GM12878 (cell line): ENCODE measurements around the gene ROR2. TPM values are rescaled to one million over a fixed set of nuclear protein-coding genes. Genes with fewer than 3 reads are reported as not detected.

ENCODE experiments used
- ATAC-seq: fragments of 200-7000 bp; cut with Tn5 transposase; 3 replicates; pipeline ENCODE4 v1.9.1; 2020; ENCODE audit warnings: mild to moderate bottlenecking, moderate library complexity
- BruUV-seq: library from RNA; stranded (reverse); fragments of 400-500 nt; replicated peaks from 2 replicates; lab custom pipeline; 2021; lab: Mats Ljungman, UMichigan
- CTCF ChIA-PET: fragments of 300-600 bp; sonication (Branson Sonifier 250); formaldehyde crosslinking; extraction: SDS; loops from one replicate; lab custom pipeline; 2021; ENCODE audit warnings: inconsistent platforms; lab: Yijun Ruan, JAX
- POLR2A ChIA-PET: fragments of 350-600 bp; formaldehyde crosslinking; extraction: SDS; loops from one replicate; lab custom pipeline; 2021; ENCODE audit warnings: inconsistent platforms; lab: Charles Lee
- RAD21 ChIA-PET: fragments of 300-600 bp; sonication (Branson Sonifier 250); formaldehyde crosslinking; loops from one replicate; lab custom pipeline; 2023; ENCODE audit warnings: antibody characterized with exemption; ENCODE audit not compliant: unreplicated experiment; lab: Charles Lee
- SMC1A ChIA-PET: fragments of 300-600 bp; sonication (Branson Sonifier 250); formaldehyde crosslinking; loops from one replicate; lab custom pipeline; 2023; ENCODE audit not compliant: unreplicated experiment, uncharacterized antibody; lab: Charles Lee
- DNase-seq: peaks from one replicate; pipeline ENCODE4 v3.0.0-alpha.2; 2011; ENCODE audit warnings: low read depth, low spot score
- FAIRE-seq: peaks from 3 replicates; lab custom pipeline; 2011; peaks lifted over from hg19 to GRCh38; lab: Jason Lieb, UNC
- H2AFZ ChIP-seq: 2 replicates; pipeline ENCODE4 v1.6.0; 2011; ENCODE audit warnings: low read depth, low read length, control low read depth; ENCODE audit not compliant: control insufficient read depth
- H3K27ac ChIP-seq: 2 replicates; pipeline ENCODE4 v1.5.1; 2011; ENCODE audit warnings: control low read depth; ENCODE audit not compliant: control insufficient read depth, insufficient read depth
- H3K27me3 ChIP-seq, 2 experiments: replicated peaks in 1 of 2; 2 replicates each; pipeline versions ENCODE4 v1.6.0 to v1.6.1; 2011; ENCODE audit warnings: low read length in 1 of 2; ENCODE audit not compliant: control insufficient read depth in 2 of 2, insufficient read depth in 2 of 2
- H3K36me3 ChIP-seq, 2 experiments: 2 replicates each; pipeline ENCODE4 v1.5.1; 2011; ENCODE audit warnings: low read length in 1 of 2; ENCODE audit not compliant: control insufficient read depth in 2 of 2, insufficient read depth in 2 of 2
- H3K4me1 ChIP-seq: 2 replicates; pipeline ENCODE4 v1.6.1; 2011; ENCODE audit warnings: mild to moderate bottlenecking, low read length, moderate library complexity, mixed read lengths; ENCODE audit not compliant: control insufficient read depth, insufficient read depth
- H3K4me2 ChIP-seq: 2 replicates; pipeline ENCODE4 v1.6.0; 2011; ENCODE audit warnings: control low read depth; ENCODE audit not compliant: control insufficient read depth, insufficient read depth
- H3K4me3 ChIP-seq: fragments of 200-600 bp; sonication (generic); 2 replicates; pipeline ENCODE4 v1.5.1; 2016
- H3K79me2 ChIP-seq: 2 replicates; pipeline ENCODE4 v1.6.0; 2011; ENCODE audit warnings: low read length; ENCODE audit not compliant: control insufficient read depth, insufficient read depth
- H3K9ac ChIP-seq: 2 replicates; pipeline ENCODE4 v1.8.0; 2011; ENCODE audit warnings: low read length, control low read depth, mixed read lengths; ENCODE audit not compliant: control insufficient read depth, insufficient read depth
- H3K9me3 ChIP-seq: replicated peaks from 3 replicates; pipeline ENCODE4 v1.5.1; 2011; ENCODE audit warnings: mild to moderate bottlenecking, low read length; ENCODE audit not compliant: control insufficient read depth, insufficient read depth
- H4K20me1 ChIP-seq: 2 replicates; pipeline ENCODE4 v1.6.0; 2011; ENCODE audit not compliant: control insufficient read depth, insufficient read depth
- BHLHE40 ChIP-seq, 2 experiments: fragments of 450-650 bp in 1 of 2; IDR thresholded peaks; 2 replicates each; pipeline ENCODE4 v1.6.1; 2011 to 2017; ENCODE audit warnings: low read depth in 2 of 2, borderline replicate concordance in 1 of 2, improper control_type of control experiment in 1 of 2, low read length in 1 of 2, mild to moderate bottlenecking in 1 of 2
- SP1 ChIP-seq: IDR thresholded peaks from one replicate; pipeline ENCODE4 v1.6.1; 2011; ENCODE audit warnings: low read depth, low read length
- SPI1 ChIP-seq: IDR thresholded peaks from 2 replicates; pipeline ENCODE4 v1.6.1; 2011; ENCODE audit warnings: low read depth, mild to moderate bottlenecking, low read length, moderate library complexity, borderline replicate concordance; ENCODE audit not compliant: insufficient read depth
- WGBS: methylation state at CpG from one replicate; pipeline ENCODE4 v1.1.6; 2016; ENCODE audit warnings: low lambda C conversion rate; ENCODE audit not compliant: insufficient replicate concordance, insufficient coverage; ENCODE audit errors: missing lambda C conversion rate; 5-methylcytosine and 5-hydroxymethylcytosine counted together
- in situ Hi-C: fragments of 300-500 bp; cut with MboI; formaldehyde crosslinking; loops from 9 replicates; pipeline ENCODE4 v1.14.3; 2018; ENCODE audit warnings: mixed read lengths
- intact Hi-C: fragments of 100-400 bp; cut with micrococcal nuclease; formaldehyde crosslinking; loops from one replicate; pipeline ENCODE4 v1.14.2; 2022; ENCODE audit not compliant: unreplicated experiment
- polyA plus RNA-seq, 11 experiments: library from polyadenylated mRNA; depleted of rRNA in 4 of 11; unstranded in 6 of 11; stranded (reverse) in 5 of 11; fragments of >200 nt; fragmentation: Nextera tagmentation in 4 of 11; fragmentation: Illumina TruSeq in 1 of 11; extraction: Ambion mirVana in 4 of 11; extraction: Trizol in 1 of 11; gene quantifications; 1 replicate in 1 of 11; 2 replicates in 10 of 11; pipeline versions ENCODE4 v1.2.1 to v1.2.3, GENCODE V29; 2011 to 2016; ENCODE audit warnings: inconsistent platforms in 2 of 11, missing spikeins in 2 of 11, low read depth in 1 of 11
- total RNA-seq, 4 experiments: library from RNA; depleted of rRNA in 3 of 4; stranded (reverse); fragments of >200 nt in 3 of 4; fragmentation: Illumina TruSeq in 1 of 4; extraction: Trizol in 1 of 4; gene quantifications; 2 replicates each; pipeline versions ENCODE4 v1.2.1 to v1.2.3, GENCODE V29; 2013 to 2021
- TF ChIP-seq, protein P1 (sequence below), 3 experiments: IDR thresholded peaks in 2 of 3; conservative IDR thresholded peaks in 1 of 3; 2 replicates each; pipeline ENCODE4 v1.5.1; 2011; ENCODE audit warnings: low read depth in 3 of 3, low read length in 3 of 3, mild to moderate bottlenecking in 3 of 3, control low read depth in 2 of 3, moderate library complexity in 2 of 3, inconsistent platforms in 1 of 3, mixed read lengths in 1 of 3; ENCODE audit not compliant: control insufficient read depth in 2 of 3, insufficient read depth in 1 of 3; ENCODE audit errors: extremely low read depth in 1 of 3
- TF ChIP-seq, protein P2 (sequence below): fragments of 450-650 bp; IDR thresholded peaks from 2 replicates; pipeline ENCODE4 v1.6.1; 2016; ENCODE audit warnings: mild to moderate bottlenecking

Gene ROR2
- total and polyA plus RNA-seq, 10 of the 15 experiments (the other 5 are each of a cell fraction or from before 2014, with no cell fraction given): 0.03 to 0.05 TPM; not detected in 8

DNA sequence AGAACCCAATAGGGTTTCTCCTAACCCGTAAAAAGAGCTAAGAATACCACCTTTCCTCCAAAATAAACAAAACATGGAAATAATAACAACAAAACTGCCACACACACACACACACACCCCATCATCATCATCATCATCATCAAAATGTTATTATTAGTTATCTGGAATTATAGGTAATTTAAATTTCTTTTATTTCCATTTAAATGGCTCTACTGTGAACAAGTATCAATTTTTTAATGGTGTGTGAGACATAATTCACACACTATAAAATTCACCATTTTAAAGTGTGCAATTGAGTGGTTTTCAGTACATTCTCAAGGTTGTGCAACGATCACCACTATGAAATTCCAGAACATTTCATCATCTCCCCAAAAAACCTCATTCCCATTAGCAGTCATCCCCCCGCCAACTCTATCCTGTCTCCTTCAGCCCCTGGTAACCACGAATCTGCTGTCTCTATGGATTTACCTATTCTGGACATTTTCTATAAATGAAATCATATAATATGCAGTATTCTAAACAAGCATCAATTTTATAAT, 172.7 kb downstream of the ROR2 start (continued):
- TF ChIP-seq, protein P1, sequence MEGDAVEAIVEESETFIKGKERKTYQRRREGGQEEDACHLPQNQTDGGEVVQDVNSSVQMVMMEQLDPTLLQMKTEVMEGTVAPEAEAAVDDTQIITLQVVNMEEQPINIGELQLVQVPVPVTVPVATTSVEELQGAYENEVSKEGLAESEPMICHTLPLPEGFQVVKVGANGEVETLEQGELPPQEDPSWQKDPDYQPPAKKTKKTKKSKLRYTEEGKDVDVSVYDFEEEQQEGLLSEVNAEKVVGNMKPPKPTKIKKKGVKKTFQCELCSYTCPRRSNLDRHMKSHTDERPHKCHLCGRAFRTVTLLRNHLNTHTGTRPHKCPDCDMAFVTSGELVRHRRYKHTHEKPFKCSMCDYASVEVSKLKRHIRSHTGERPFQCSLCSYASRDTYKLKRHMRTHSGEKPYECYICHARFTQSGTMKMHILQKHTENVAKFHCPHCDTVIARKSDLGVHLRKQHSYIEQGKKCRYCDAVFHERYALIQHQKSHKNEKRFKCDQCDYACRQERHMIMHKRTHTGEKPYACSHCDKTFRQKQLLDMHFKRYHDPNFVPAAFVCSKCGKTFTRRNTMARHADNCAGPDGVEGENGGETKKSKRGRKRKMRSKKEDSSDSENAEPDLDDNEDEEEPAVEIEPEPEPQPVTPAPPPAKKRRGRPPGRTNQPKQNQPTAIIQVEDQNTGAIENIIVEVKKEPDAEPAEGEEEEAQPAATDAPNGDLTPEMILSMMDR (IDR thresholded peaks at IDR 0.05 in 2 of 3, conservative IDR thresholded peaks at IDR 0.05 in 1 of 3; ENCODE audit: control insufficient read depth in 2 of 3, extremely low read depth in 1 of 3, insufficient read depth in 1 of 3, low read depth in 3 of 3, low read length in 3 of 3): no peak

DNA sequence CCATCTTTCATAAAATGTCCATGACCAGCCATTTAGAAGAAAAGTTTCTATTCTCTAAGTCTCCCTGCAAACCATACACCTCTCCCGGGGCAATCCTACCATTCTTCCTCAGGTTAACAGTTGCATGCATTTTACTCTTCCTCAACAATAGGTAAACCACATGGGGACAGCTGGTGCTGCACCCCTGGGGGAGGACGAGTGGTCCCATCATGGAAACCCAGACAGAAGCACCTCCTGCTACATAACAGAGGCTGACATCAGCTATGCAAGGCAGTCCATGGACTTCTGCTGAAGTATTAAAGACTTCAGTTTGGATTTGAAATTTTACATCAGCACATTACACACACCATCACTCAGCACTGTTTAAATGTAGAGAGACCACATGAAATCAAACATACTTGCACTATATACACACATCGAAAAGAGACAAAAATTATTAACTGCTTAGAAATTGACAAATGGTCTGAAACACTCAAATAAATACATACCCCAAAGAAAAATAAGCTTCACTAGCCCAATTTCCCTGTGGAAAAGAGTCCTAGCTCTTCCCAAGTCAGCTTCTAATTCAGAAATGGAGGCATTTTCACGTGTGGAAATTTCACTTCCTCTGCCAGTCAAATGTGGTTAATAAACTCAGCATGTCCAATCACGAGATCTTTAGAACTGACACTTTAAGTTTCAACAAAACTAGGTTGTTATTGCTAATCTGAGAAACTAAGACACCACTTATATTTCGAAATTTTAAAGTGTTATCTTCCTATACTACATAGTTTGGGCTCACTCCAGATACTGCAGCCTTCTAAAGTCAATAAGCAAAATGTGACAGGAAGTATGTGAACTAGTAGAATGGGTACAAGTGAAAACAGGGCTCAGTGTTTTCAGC, 173.4 kb downstream of the ROR2 start:
- in situ Hi-C loops: no loop called here
- Histone ChIP-seq H3K9me3 (no peaks in the 10 kb centered on the region), H3K36me3 (no peaks in the 10 kb centered on the region), H3K4me3 (no peak overlapping the region), H3K27ac (no peak overlapping the region), H4K20me1 (no peaks in the 10 kb centered on the region), H3K9ac (no peak overlapping the region), H3K4me1 (no peaks in the 10 kb centered on the region), H2AFZ (no peak overlapping the region), H3K27me3 (peaks cover 0 to 8% of the 10 kb centered on the region in 2 experiments; a peak in 3 of 4 replicates), H3K79me2 (no peaks in the 10 kb centered on the region), H3K4me2 (no peak overlapping the region)
- POLR2A ChIA-PET: no interaction called here
- WGBS: 5% methylated on average over 6 of the region's 6 CpGs
- SMC1A ChIA-PET: no interaction called here
- TF ChIP-seq SP1 (no peak), BHLHE40 (IDR thresholded peaks at IDR 0.05; ENCODE audit: borderline replicate concordance in 1 of 2, low read depth in 2 of 2, low read length in 1 of 2) (peak in 1 of 2 experiments; percentile 25; a peak in 1 of 4 replicates), SPI1 (peak; percentile 35; the same call in 1 of the 2 replicates)
- TF ChIP-seq, protein P2, sequence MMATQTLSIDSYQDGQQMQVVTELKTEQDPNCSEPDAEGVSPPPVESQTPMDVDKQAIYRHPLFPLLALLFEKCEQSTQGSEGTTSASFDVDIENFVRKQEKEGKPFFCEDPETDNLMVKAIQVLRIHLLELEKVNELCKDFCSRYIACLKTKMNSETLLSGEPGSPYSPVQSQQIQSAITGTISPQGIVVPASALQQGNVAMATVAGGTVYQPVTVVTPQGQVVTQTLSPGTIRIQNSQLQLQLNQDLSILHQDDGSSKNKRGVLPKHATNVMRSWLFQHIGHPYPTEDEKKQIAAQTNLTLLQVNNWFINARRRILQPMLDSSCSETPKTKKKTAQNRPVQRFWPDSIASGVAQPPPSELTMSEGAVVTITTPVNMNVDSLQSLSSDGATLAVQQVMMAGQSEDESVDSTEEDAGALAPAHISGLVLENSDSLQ: peak; percentile 67; the same call in 1 of the 2 replicates
- DNase-seq (no peak), FAIRE-seq (no peak), ATAC-seq (no peak)
- intact Hi-C loops: no loop called here
- CTCF ChIA-PET: interaction anchor here (0.7 to 1.5 kb wide), 5 partner anchors 170 to 861 kb away, joined by 3 read pairs; no protein-coding TSS in a partner anchor
- RAD21 ChIA-PET: no interaction called here
- no TSS peak for BruUV-seq
